GM12875 (cell line): Measurements from ENCODE around the gene IL1B.

Experiments used
- H3K4me3 ChIP-seq: one replicate; pipeline ENCODE4 v1.5.1; 2011; ENCODE audit warnings: low read depth, low read length, control low read depth
- CTCF ChIP-seq: IDR thresholded peaks from 2 replicates; pipeline ENCODE4 v1.5.1; 2011; ENCODE audit warnings: low read depth, mild to moderate bottlenecking, control low read depth, inconsistent platforms, low read length, moderate library complexity, borderline replicate concordance; ENCODE audit not compliant: insufficient read depth

Gene IL1B

GRCh38 chr2:112827604-112828185 lies 8.9 kb downstream of the IL1B start:
- no peak for TF ChIP-seq CTCF
- no peak overlapping the region for H3K4me3 ChIP-seq

DNA sequence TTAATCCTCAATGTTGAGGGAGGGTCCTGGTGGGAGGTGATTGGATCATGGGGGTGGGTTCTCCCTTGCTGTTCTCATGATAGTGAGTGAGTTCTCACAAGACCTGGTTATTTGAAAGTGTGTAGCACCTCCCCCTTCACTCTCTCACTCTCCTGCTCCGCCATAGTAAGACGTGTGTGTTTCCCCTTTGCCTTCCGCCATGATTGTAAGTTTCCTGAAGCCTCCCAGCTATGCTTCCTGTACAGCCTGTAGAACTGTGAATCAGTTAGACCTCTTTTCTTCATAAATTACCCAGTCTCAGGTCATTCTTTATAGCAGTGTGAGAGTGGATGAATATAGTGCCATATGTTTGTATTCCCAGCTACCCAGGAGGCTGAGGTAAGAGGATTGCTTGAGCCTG lies 9.6 kb downstream of the IL1B start:
- no peak overlapping the region for H3K4me3 ChIP-seq
- TF ChIP-seq CTCF: no peak

DNA sequence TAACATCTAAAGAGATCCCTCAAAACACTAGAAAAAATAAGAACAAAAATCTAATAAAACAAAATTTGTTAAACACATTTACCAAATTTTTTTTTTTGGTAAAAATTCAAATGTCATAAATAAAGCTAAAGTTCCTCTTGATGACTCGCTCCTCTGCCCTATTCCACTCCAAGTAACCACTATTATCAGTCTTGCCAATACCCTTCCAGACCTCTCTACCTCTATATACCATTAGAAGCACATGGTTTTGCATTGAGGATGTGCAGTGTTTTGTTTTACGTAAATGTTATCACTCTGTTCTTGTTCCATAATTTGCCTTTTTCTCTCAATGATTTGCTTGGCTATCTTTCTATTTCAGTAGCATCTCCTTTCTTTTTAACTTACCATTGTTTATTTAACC lies 10.9 kb downstream of the IL1B start:
- TF ChIP-seq CTCF: no peak
- no peak overlapping the region for H3K4me3 ChIP-seq

- H3K4me3 ChIP-seq: no peak overlapping the region
- TF ChIP-seq CTCF: no peak
Observed at GRCh38 chr2:112824694-112825085, 11.9 kb downstream of the IL1B start.

- H3K4me3 ChIP-seq: no peak overlapping the region
- no peak for TF ChIP-seq CTCF
Observed at GRCh38 chr2:112821682-112822081, 14.9 kb downstream of the IL1B start.

- no peak overlapping the region for H3K4me3 ChIP-seq
- TF ChIP-seq CTCF: no peak
Observed at GRCh38 chr2:112821142-112821541, 15.4 kb downstream of the IL1B start.

DNA sequence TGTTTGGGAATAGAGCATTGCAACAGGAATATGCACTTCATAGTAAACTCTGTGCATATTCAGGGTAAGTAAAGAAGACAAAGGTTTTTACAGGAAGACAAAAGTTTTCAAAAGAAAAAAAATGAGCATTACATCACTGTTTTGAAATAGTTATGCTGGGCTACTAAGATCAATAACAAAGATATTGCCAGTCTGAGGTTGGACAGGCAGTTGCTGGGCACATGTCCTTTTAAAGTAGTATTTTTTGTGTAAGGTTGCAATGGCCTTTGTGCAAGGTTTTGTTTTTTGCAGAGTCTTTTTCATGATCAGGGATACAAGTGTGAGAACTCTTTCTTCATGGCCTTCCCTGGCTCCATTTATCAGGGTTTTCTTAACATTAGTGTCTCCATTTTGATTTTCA lies 16.2 kb downstream of the IL1B start:
- H3K4me3 ChIP-seq: no peak overlapping the region
- no peak for TF ChIP-seq CTCF
